AG10803 (cell line): ENCODE measurements around the gene BAIAP2.
A peak's percentile ranks its signal among the peaks of the same experiment; 100 is the strongest.

Experiments
- DNase-seq: peaks from one replicate; pipeline ENCODE4 v3.0.0; 2010; ENCODE audit warnings: low read depth
- H3K4me3 ChIP-seq: 2 replicates; pipeline ENCODE4 v1.5.1; 2011; ENCODE audit warnings: mild to moderate bottlenecking, low read length, control low read depth
- CTCF ChIP-seq: conservative IDR thresholded peaks from 2 replicates; pipeline ENCODE4 v1.5.1; 2011; ENCODE audit warnings: mild to moderate bottlenecking, low read length, control low read depth, inconsistent platforms

BAIAP2 gene

GRCh38 chr17:81030741-81031565, 4.0 kb upstream of the BAIAP2 start:
- no peak for TF ChIP-seq CTCF
- DNase-seq, result no peak
- no peak overlapping the region for H3K4me3 ChIP-seq

- TF ChIP-seq CTCF, result no peak
- H3K4me3 ChIP-seq, result no peak overlapping the region
- DNase-seq, result no peak
These were observed 3.1 kb upstream of the BAIAP2 start for GRCh38 chr17:81031566-81032550.

- no peak for DNase-seq
- no peak for TF ChIP-seq CTCF
- H3K4me3 ChIP-seq, result no peak overlapping the region; the same call in 1 of the 2 replicates
These were observed 2.1 kb upstream of the BAIAP2 start for GRCh38 chr17:81032641-81033480.

- no peak for DNase-seq
- H3K4me3 ChIP-seq, result peak overlapping the region; percentile 74
- TF ChIP-seq CTCF, result no peak
These were observed 1.3 kb upstream of the BAIAP2 start for GRCh38 chr17:81033535-81034167.

GRCh38 chr17:81034168-81034777, 678 bp upstream of the BAIAP2 start:
- no peak for DNase-seq
- H3K4me3 ChIP-seq, result peak overlapping the region; percentile 74
- no peak for TF ChIP-seq CTCF
